ENCODE data around the gene NBL1. TPM values are rescaled to one million over a fixed set of nuclear protein-coding genes. Genes with fewer than 3 reads are reported as not detected.

NBL1 gene
- total and polyA plus RNA-seq, 2 donors (not counting 1 experiment from before 2014, with no cell fraction given) = 59.3 to 103 TPM

DNA sequence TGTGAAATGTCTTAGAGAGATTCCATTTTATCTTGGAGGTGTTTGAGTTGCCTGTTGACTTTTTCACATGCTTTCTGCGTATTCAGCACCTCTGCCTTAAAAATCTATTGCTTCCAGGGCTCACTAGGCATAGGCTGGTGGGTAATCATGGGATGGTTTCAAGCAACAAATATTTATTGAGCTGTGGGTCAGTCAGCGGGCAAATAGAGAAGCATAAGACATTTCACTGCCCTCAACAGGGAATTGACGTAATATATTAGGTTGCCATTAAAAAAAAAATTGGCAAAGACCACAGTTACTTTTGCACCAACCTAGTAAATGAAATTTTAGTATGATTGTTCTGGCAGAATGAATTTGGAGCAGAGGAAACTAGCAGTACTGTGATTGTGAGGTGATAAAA, 44.3 kb upstream of the NBL1 start:
- H3K9me3 ChIP-seq (ENCODE audit: control insufficient read depth, insufficient read depth, low read depth, low read length) = no peaks in the 10 kb centered on the region
- DNase-seq (ENCODE audit: low read depth in 2 of 2) = no peak
- peaks cover 2% of the 10 kb centered on the region for H3K36me3 ChIP-seq (ENCODE audit: control insufficient read depth, insufficient read depth, low read length)
- H3K27ac ChIP-seq (ENCODE audit: insufficient read depth, low read length) = no peak overlapping the region
- no peak overlapping the region for H3K4me3 ChIP-seq (replicated peaks in 1 of 4; ENCODE audit: control extremely low read depth in 1 of 4, insufficient read depth in 1 of 4, low read depth in 3 of 4, low read length in 4 of 4)
- H4K20me1 ChIP-seq (ENCODE audit: control insufficient read depth, extremely low read depth, insufficient read depth, low read length) = no peaks in the 10 kb centered on the region
- TF ChIP-seq, protein P1, sequence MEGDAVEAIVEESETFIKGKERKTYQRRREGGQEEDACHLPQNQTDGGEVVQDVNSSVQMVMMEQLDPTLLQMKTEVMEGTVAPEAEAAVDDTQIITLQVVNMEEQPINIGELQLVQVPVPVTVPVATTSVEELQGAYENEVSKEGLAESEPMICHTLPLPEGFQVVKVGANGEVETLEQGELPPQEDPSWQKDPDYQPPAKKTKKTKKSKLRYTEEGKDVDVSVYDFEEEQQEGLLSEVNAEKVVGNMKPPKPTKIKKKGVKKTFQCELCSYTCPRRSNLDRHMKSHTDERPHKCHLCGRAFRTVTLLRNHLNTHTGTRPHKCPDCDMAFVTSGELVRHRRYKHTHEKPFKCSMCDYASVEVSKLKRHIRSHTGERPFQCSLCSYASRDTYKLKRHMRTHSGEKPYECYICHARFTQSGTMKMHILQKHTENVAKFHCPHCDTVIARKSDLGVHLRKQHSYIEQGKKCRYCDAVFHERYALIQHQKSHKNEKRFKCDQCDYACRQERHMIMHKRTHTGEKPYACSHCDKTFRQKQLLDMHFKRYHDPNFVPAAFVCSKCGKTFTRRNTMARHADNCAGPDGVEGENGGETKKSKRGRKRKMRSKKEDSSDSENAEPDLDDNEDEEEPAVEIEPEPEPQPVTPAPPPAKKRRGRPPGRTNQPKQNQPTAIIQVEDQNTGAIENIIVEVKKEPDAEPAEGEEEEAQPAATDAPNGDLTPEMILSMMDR (conservative IDR thresholded peaks at IDR 0.05 in 1 of 2, IDR thresholded peaks at IDR 0.05 in 1 of 2; ENCODE audit: low read depth in 1 of 2, low read length in 2 of 2) = no peak
- no peak for TF ChIP-seq EZH2 (IDR thresholded peaks at IDR 0.05; ENCODE audit: low read length, missing control alignments)
- H2AFZ ChIP-seq (ENCODE audit: low read length) = no peak overlapping the region
- H3K79me2 ChIP-seq (ENCODE audit: control insufficient read depth, insufficient read depth, low read length) = peaks cover 76% of the 10 kb centered on the region
- H3K27me3 ChIP-seq (ENCODE audit: control insufficient read depth, insufficient read depth, low read length) = no peaks in the 10 kb centered on the region
- peaks cover 2% of the 10 kb centered on the region for H3K4me1 ChIP-seq (ENCODE audit: control insufficient read depth, extremely low read depth, insufficient read depth, low read length)
- H3K9ac ChIP-seq (ENCODE audit: insufficient read depth, low read length) = no peak overlapping the region
- no peak overlapping the region for H3K4me2 ChIP-seq (ENCODE audit: extremely low read depth, insufficient read depth, low read length)

DNA sequence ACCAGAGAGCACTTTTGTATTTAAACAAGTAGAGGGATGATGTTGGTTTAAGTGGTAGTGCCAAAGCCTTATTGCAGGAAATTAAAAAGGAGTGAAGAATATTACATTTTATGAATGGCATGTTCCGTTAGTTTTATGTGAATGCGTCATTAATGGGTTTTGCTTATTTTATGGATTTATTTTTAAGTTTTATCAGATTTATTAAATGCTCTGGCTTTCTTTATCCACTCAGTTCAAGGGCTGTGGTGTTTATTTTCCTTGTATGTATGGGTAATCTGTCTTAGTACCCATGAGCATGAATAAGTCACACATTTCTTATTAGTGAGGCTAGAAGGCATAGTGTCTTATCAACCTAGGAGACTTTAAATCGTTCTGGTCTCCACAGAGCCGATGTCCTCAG, 41.6 kb upstream of the NBL1 start:
- Histone ChIP-seq H3K4me2 (ENCODE audit: extremely low read depth, insufficient read depth, low read length) (no peak overlapping the region), H3K9me3 (ENCODE audit: control insufficient read depth, insufficient read depth, low read depth, low read length) (no peaks in the 10 kb centered on the region), H4K20me1 (ENCODE audit: control insufficient read depth, extremely low read depth, insufficient read depth, low read length) (no peaks in the 10 kb centered on the region), H2AFZ (ENCODE audit: low read length) (no peak overlapping the region), H3K4me3 (replicated peaks in 1 of 4; ENCODE audit: control extremely low read depth in 1 of 4, insufficient read depth in 1 of 4, low read depth in 3 of 4, low read length in 4 of 4) (no peak overlapping the region), H3K36me3 (ENCODE audit: control insufficient read depth, insufficient read depth, low read length) (peaks cover 2% of the 10 kb centered on the region), H3K9ac (ENCODE audit: insufficient read depth, low read length) (no peak overlapping the region), H3K4me1 (ENCODE audit: control insufficient read depth, extremely low read depth, insufficient read depth, low read length) (peaks cover 4% of the 10 kb centered on the region), H3K79me2 (ENCODE audit: control insufficient read depth, insufficient read depth, low read length) (peaks cover 83% of the 10 kb centered on the region), H3K27me3 (ENCODE audit: control insufficient read depth, insufficient read depth, low read length) (no peaks in the 10 kb centered on the region), H3K27ac (ENCODE audit: insufficient read depth, low read length) (no peak overlapping the region)
- peak in 1 of 2 donors; percentile 36 for DNase-seq (ENCODE audit: low read depth in 2 of 2)
- TF ChIP-seq, protein P1 (conservative IDR thresholded peaks at IDR 0.05 in 1 of 2, IDR thresholded peaks at IDR 0.05 in 1 of 2; ENCODE audit: low read depth in 1 of 2, low read length in 2 of 2) = no peak
- TF ChIP-seq EZH2 (IDR thresholded peaks at IDR 0.05; ENCODE audit: low read length, missing control alignments) = no peak

DNA sequence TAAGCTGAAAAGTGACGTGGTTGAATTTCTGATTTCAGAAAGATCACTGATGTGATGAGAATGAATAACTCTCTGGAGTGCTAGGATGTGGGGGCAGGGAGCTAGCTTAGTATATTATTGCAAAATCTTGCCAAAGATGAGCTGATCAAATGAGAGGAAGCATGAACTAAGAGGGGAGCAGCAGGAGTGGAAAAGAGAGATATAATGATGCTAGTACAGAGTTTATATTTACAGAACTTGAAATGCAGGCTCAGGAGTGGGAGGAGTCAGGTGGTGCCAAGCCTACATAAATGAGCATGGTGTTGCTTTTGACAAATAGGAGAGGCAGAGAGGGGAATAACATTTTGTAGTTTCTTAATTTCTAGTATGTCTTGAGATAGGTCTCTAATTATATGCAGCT, 38.1 kb upstream of the NBL1 start:
- Histone ChIP-seq H3K27me3 (ENCODE audit: control insufficient read depth, insufficient read depth, low read length) (no peaks in the 10 kb centered on the region), H3K27ac (ENCODE audit: insufficient read depth, low read length) (no peak overlapping the region), H3K79me2 (ENCODE audit: control insufficient read depth, insufficient read depth, low read length) (peaks cover 68% of the 10 kb centered on the region), H3K4me2 (ENCODE audit: extremely low read depth, insufficient read depth, low read length) (no peak overlapping the region), H3K4me3 (replicated peaks in 1 of 4; ENCODE audit: control extremely low read depth in 1 of 4, insufficient read depth in 1 of 4, low read depth in 3 of 4, low read length in 4 of 4) (no peak overlapping the region), H3K36me3 (ENCODE audit: control insufficient read depth, insufficient read depth, low read length) (peaks cover 2% of the 10 kb centered on the region), H3K9me3 (ENCODE audit: control insufficient read depth, insufficient read depth, low read depth, low read length) (no peaks in the 10 kb centered on the region), H3K9ac (ENCODE audit: insufficient read depth, low read length) (no peak overlapping the region), H4K20me1 (ENCODE audit: control insufficient read depth, extremely low read depth, insufficient read depth, low read length) (no peaks in the 10 kb centered on the region), H2AFZ (ENCODE audit: low read length) (no peak overlapping the region), H3K4me1 (ENCODE audit: control insufficient read depth, extremely low read depth, insufficient read depth, low read length) (peaks cover 6% of the 10 kb centered on the region)
- TF ChIP-seq, protein P1 (conservative IDR thresholded peaks at IDR 0.05 in 1 of 2, IDR thresholded peaks at IDR 0.05 in 1 of 2; ENCODE audit: low read depth in 1 of 2, low read length in 2 of 2) = no peak
- TF ChIP-seq EZH2 (IDR thresholded peaks at IDR 0.05; ENCODE audit: low read length, missing control alignments) = no peak
- no peak for DNase-seq (ENCODE audit: low read depth in 2 of 2)

Measured in fibroblast of lung (primary cell).